Ectodermal cell (in vitro differentiated cells): ENCODE results near the gene ANO7.

Experiments used
- H3K27ac ChIP-seq: 2 replicates; pipeline ENCODE4 v1.7.0; 2013; ENCODE audit warnings: mild to moderate bottlenecking, low read depth, low read length; ENCODE audit not compliant: insufficient read depth, poor library complexity, severe bottlenecking
- H3K27me3 ChIP-seq: 2 replicates; pipeline ENCODE4 v1.7.0; 2013; ENCODE audit warnings: mild to moderate bottlenecking, low read length; ENCODE audit not compliant: insufficient read depth, control insufficient read depth, poor library complexity, severe bottlenecking
- H3K36me3 ChIP-seq: one replicate; pipeline ENCODE4 v1.7.0; 2013; ENCODE audit warnings: low read length; ENCODE audit not compliant: control insufficient read depth, insufficient read depth
- H3K4me1 ChIP-seq: one replicate; pipeline ENCODE4 v1.7.0; 2013; ENCODE audit warnings: low read length; ENCODE audit not compliant: control insufficient read depth, insufficient read depth
- H3K4me3 ChIP-seq: 2 replicates; pipeline ENCODE4 v1.7.0; 2013; ENCODE audit warnings: low read depth, low read length, control low read depth; ENCODE audit not compliant: insufficient read depth
- H3K9me3 ChIP-seq: 2 replicates; pipeline ENCODE4 v1.7.0; 2013; ENCODE audit warnings: mild to moderate bottlenecking, low read length, moderate library complexity; ENCODE audit not compliant: control insufficient read depth
- WGBS, 2 experiments: methylation state at CpG; one replicate each; pipeline ENCODE4 v1.1.7; 2013; ENCODE audit warnings: missing lambda C conversion rate in 2 of 2; 5-methylcytosine and 5-hydroxymethylcytosine counted together

ANO7 gene

GRCh38 chr2:241260911-241261310 is 72.4 kb downstream of the ANO7 start:
- 94% methylated on average over 3 of the region's 3 CpGs for WGBS, 2 experiments
- Histone ChIP-seq H3K4me3 (no peak overlapping the region), H3K4me1 (no peaks in the 10 kb centered on the region), H3K27ac (no peak overlapping the region), H3K9me3 (no peaks in the 10 kb centered on the region), H3K27me3 (no peaks in the 10 kb centered on the region), H3K36me3 (peaks cover 39% of the 10 kb centered on the region)

DNA sequence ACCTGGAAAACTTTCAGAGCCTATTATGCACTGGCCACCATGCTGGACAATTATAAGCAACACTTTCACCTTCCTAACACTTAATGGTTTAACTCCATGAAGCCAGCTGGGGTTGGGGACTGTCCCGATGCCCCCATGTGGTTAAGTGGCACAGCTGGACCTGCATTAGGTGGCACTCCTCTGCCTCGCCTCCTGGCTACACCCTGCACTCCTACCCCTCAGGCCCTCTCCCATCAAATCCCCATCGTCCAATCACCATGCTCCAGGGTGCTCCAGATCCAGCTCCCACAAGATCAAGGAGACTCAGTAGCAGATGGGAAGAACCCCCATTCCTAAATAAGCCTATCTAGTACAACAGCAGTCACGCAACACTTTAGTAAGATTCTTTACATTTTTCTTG is 73.2 kb downstream of the ANO7 start:
- no peaks in the 10 kb centered on the region for H3K4me1 ChIP-seq
- H3K9me3 ChIP-seq: no peaks in the 10 kb centered on the region
- H3K27ac ChIP-seq: no peak overlapping the region
- peaks cover 36% of the 10 kb centered on the region for H3K36me3 ChIP-seq
- 92 to 95% methylated on average over 4 of the region's 4 CpGs for WGBS, 2 experiments
- no peak overlapping the region for H3K4me3 ChIP-seq
- H3K27me3 ChIP-seq: no peaks in the 10 kb centered on the region

GRCh38 chr2:241263061-241263460 is 74.6 kb downstream of the ANO7 start:
- Histone ChIP-seq H3K27ac (no peak overlapping the region), H3K27me3 (no peaks in the 10 kb centered on the region), H3K4me3 (no peak overlapping the region), H3K9me3 (no peaks in the 10 kb centered on the region), H3K4me1 (no peaks in the 10 kb centered on the region), H3K36me3 (peaks cover 32% of the 10 kb centered on the region)
- 95 to 96% methylated on average over 7 of the region's 7 CpGs for WGBS, 2 experiments

DNA sequence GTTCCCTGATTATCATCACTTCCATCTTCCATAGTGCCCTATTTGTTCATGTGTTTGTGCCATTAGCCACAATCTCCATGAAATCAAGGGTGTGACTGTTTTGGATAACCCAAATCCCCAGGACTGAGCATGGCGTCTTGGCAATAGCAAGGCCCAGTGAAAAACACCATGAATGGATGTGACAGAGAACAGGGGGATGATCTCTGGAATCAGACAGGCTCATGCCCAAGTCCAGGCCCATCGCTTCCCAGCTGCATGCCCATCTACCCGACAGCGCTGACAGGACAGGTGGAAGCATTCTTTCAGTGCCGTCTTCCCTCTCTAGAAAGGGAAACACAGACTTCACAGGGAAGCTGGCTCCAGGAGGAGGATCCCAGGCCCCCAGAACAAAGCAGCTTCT is 77.0 kb downstream of the ANO7 start:
- Histone ChIP-seq H3K4me1 (no peaks in the 10 kb centered on the region), H3K27me3 (no peaks in the 10 kb centered on the region), H3K27ac (no peak overlapping the region), H3K36me3 (peaks cover 31% of the 10 kb centered on the region), H3K9me3 (no peaks in the 10 kb centered on the region), H3K4me3 (no peak overlapping the region)
- WGBS, 2 experiments: 83 to 86% methylated on average over 5 of the region's 5 CpGs

- WGBS, 2 experiments: 85 to 87% methylated on average over 12 of the region's 12 CpGs
- peaks cover 13% of the 10 kb centered on the region for H3K36me3 ChIP-seq
- no peak overlapping the region for H3K4me3 ChIP-seq
- H3K27me3 ChIP-seq: no peaks in the 10 kb centered on the region
- no peaks in the 10 kb centered on the region for H3K4me1 ChIP-seq
- H3K27ac ChIP-seq: no peak overlapping the region
- H3K9me3 ChIP-seq: no peaks in the 10 kb centered on the region
Measured at GRCh38 chr2:241267249-241268067, 79.0 kb downstream of the ANO7 start.

DNA sequence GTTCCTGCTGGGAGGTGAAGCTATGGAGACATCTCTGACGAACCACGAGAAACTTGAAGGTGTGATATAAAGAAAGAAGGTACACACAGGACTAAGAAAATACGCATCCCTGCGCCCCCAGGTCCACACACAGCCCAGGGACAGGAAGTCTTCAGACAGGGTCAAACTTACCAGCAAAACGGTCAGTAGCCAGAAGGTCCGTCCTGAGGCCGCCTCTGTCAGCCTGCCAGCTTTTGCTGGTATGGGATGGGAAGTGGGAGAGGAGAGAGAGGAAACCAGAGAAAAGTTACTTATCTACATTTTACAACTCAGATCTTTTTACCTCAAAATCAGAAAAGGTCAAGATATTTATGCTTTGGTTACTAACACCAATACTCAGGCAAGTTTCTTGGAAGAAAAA is 79.8 kb downstream of the ANO7 start:
- WGBS, 2 experiments: 94 to 95% methylated on average over 7 of the region's 7 CpGs
- Histone ChIP-seq H3K27ac (no peak overlapping the region), H3K4me3 (no peak overlapping the region), H3K36me3 (peaks cover 6% of the 10 kb centered on the region), H3K4me1 (no peaks in the 10 kb centered on the region), H3K27me3 (no peaks in the 10 kb centered on the region), H3K9me3 (no peaks in the 10 kb centered on the region)

GRCh38 chr2:241268716-241269445 is 80.4 kb downstream of the ANO7 start:
- no peak overlapping the region for H3K4me3 ChIP-seq

DNA sequence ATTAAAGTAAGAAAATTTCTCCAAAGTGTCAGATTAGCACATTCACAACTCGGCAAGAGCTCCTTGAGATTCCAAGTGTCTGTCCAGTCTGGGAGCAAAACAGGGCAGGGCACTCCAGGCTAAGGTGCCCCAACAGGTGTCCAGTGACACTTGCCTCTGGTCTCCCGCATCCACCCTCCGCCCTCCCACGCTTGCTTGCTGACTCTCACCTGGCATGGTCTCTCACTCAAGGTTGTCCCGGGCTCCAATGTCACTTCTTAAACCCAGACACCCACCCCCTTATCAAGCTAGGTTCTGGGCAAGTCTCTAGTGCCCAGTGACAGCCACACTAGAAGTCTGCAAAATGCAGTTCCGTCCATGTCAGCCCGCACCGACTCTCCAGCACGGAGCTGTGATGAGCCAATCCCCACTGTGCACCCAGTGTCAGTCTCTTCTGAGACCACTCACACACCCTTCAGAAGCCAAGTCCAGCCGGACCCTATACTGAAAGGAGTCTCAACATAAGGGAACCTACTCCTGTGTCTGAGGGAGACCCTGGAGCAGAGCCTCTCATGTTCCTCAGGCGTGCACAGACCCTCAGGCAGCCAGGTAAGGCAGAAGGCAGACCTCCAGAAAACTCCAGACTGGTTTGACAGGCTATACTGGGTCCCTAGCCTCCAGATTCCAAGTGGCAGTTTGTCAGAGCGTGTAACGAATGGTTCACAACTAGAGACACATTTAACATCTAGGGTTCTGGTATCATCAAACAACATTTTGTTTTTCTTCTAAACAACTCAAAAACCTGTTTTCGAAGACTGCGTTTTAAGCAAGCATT is 81.4 kb downstream of the ANO7 start:
- no peaks in the 10 kb centered on the region for H3K27me3 ChIP-seq
- peaks cover 6% of the 10 kb centered on the region for H3K36me3 ChIP-seq
- WGBS, 2 experiments: 95% methylated on average over 15 of the region's 15 CpGs
- H3K4me1 ChIP-seq: no peaks in the 10 kb centered on the region
- H3K4me3 ChIP-seq: no peak overlapping the region
- no peaks in the 10 kb centered on the region for H3K9me3 ChIP-seq
- H3K27ac ChIP-seq: no peak overlapping the region

More at GRCh38 chr2:241268716-241269445, 80.4 kb downstream of the ANO7 start:
- H3K27me3 ChIP-seq: no peaks in the 10 kb centered on the region
- no peaks in the 10 kb centered on the region for H3K9me3 ChIP-seq
- no peak overlapping the region for H3K27ac ChIP-seq
- 95 to 96% methylated on average over 14 of the region's 14 CpGs for WGBS, 2 experiments
- peaks cover 6% of the 10 kb centered on the region for H3K36me3 ChIP-seq
- no peaks in the 10 kb centered on the region for H3K4me1 ChIP-seq

DNA sequence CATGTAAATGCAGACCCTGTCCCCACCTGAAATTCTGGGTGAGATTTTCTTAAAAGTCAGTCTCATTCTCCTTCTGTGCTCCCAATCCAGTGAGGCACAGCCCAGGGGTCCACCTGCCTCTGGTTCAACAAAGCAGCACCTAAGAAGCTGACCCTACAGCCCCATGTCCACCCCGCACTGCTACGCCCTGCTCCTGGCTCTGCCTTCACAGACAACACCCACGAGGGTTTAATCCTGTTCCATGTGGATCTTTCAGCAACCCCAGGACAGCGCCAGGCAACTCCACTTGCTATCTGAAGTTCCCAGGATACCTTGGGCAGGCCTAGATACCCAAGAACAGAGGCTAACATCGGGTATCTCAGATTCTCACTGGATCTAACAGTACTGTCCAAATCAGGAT is 82.1 kb downstream of the ANO7 start:
- peaks cover 6% of the 10 kb centered on the region for H3K36me3 ChIP-seq
- H3K27ac ChIP-seq: no peak overlapping the region
- no peak overlapping the region for H3K4me3 ChIP-seq
- no peaks in the 10 kb centered on the region for H3K4me1 ChIP-seq
- H3K9me3 ChIP-seq: no peaks in the 10 kb centered on the region
- H3K27me3 ChIP-seq: no peaks in the 10 kb centered on the region
- 91 to 94% methylated on average over 5 of the region's 5 CpGs for WGBS, 2 experiments
